NCI-H128 (cell line): Measurements from ENCODE around the gene IL31.
A peak's percentile ranks its signal among the peaks of the same experiment; 100 is the strongest.

Experiments
- DNase-seq: peaks from one replicate; lab custom pipeline; 2025; ENCODE audit not compliant: unreplicated experiment; lab: John Stamatoyannopoulos, UW

IL31 gene

DNA sequence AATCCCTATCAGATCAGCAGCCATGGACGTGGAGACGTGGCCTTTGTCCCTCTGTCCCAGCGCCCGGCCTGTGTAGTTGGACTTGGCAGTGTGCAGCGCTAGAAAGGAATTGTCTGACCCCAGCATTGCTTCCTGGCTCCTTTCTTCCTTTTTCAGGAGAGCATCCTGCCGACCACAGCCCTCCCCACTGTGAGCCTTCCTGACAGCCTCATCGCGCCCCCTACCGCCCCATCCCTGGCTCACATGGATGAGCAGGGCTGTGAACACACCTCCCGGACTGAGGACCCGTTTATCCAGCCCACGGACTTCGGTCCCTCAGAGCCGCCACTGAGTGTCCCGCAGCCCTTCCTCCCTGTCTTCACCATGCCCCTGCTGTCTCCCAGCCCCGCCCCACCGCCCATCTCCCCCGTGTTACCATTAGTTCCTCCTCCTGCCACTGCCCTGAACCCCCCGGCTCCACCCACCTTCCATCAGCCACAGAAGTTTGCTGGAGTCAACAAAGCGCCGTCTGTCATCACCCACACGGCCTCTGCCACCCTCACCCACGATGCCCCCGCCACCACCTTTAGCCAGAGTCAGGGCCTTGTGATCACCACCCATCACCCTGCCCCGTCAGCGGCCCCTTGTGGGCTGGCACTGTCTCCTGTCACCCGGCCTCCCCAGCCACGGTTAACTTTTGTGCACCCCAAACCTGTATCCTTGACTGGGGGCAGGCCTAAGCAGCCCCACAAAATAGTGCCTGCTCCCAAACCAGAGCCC is 40.6 kb downstream of the IL31 start:
- DNase-seq = no peak

DNA sequence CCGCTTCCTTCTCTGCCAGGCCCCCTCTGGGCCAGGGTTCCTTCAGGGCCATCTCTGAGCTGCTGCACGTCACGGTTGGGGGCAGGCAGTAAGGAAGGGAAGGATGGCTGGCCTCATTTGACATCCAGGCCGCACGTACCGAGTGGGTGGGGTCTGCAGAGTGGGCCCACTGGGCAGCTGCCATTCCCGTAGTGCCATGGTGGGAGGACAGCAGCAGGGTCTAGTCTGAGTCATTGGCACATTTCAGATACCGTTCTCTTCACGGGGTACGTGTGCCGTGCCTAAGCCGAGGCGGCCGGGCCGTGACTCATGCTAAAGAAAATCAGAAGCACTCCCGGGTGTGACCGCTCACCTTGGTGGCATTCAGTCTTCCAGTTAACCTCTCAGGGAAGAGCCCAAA is 43.9 kb downstream of the IL31 start:
- no peak for DNase-seq

DNA sequence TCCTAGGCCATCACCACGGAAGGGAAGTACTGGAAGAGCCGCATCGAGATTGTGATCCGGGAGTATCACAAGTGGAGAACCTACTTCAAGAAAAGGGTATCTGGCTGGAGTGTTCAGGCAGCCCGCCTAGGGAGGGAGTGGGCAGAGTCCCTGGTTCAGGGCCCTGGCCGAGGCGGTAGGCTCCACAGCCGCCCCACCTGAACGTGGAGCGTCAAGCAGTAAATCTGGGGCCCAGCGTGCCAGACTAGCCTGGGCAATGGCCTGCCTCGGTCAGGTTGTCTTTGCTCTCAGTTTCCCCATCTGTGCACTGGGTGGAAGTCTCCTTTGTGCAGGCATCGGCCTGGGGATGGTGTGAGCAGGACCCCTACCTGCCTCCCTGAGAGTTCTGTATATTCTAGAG is 44.9 kb downstream of the IL31 start:
- no peak for DNase-seq

DNA sequence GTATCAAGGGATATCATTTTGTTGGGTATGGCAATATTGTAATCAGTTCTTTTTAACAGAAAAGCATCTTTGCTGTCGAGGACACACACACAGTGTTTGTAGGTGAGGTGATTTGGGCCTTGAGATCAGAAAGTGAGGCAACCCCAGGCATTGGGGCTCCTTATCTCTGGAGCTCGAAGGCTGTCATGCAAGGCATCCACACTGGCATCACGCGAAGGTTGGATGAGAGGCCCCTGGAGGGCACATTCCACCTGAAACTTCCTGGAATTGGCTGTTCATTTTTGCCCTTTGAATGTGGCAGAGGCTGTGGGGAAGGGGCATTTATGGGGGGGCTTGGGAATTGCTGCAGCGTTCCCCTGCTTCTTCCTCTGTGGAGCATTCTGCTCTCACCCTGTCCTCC is 45.5 kb downstream of the IL31 start:
- DNase-seq = no peak

DNA sequence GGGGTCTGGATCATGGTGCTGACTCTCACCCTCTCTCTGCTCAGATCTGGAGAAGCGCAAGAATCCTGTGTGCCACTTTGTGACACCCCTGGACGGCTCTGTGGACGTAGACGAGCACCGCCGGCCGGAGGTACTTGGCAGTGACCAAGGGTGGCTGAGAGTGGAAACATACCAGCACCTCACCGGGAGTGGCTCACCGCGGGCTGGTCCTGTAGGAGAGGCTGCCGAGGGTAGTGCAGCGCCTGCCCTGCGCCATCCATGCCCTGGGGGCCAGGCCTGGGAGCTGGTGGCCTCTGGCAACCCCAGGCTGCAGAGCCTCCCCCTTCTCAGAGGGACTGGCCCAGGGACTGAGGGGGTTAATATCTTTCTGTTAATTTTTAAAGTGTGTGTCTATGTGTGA is 46.2 kb downstream of the IL31 start:
- DNase-seq = no peak

DNA sequence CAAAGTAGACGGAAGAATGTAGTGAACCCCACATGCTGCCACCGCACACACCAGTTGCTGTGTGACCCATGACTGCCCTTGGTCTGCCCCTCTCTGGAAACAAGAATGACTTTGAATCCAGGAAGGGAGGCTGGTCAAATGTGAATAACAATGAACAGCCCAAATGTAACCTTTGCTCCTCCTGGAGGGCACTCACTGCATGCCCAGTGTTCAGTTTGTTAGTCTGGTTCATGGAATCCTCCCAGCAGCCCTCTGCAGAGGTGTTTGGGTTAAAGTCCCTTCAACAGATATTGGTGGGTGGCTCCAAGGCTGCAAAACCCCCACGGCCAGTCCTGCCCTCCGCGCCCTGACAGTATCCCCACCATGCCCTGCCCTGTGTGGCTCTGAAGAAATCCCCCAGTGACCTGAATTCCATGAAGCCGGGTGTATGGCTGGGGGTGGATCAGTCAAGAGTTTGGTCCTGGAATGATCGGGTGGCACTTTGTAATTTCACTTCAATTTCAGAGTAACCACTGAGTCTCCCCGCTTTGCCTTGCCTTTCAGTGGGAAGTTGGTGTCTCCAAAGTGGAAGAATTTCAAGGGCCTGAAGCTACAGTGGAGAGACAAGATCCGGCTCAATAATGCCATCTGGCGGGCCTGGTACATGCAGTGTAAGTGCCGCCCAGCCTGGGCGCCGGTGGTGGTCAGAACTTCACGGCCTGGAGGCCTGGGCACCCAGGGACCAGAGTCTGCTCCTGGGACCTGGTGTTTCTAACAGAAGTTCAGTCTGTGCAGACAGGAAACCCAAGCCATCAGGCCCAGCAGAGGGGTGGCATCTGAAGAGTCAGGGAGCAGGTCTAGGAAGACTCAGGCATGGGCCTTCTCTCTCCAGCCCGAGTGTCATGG is 47.1 kb downstream of the IL31 start:
- DNase-seq = no peak

DNA sequence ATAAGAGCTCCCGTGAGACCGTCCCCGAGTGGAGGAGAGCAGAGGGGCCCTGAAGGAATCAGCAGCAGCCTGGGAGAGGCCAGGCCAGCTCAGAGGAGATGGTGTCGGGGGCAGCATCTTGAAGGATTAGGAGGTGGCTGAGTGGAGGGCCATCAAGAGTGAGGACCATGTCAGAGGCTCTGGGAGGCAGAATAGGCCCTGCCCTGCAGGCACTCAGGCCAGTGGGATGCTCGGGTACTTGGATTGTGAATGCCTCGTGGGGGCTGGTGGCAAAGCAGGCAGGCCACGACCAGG is 47.7 kb downstream of the IL31 start:
- no peak for DNase-seq

DNA sequence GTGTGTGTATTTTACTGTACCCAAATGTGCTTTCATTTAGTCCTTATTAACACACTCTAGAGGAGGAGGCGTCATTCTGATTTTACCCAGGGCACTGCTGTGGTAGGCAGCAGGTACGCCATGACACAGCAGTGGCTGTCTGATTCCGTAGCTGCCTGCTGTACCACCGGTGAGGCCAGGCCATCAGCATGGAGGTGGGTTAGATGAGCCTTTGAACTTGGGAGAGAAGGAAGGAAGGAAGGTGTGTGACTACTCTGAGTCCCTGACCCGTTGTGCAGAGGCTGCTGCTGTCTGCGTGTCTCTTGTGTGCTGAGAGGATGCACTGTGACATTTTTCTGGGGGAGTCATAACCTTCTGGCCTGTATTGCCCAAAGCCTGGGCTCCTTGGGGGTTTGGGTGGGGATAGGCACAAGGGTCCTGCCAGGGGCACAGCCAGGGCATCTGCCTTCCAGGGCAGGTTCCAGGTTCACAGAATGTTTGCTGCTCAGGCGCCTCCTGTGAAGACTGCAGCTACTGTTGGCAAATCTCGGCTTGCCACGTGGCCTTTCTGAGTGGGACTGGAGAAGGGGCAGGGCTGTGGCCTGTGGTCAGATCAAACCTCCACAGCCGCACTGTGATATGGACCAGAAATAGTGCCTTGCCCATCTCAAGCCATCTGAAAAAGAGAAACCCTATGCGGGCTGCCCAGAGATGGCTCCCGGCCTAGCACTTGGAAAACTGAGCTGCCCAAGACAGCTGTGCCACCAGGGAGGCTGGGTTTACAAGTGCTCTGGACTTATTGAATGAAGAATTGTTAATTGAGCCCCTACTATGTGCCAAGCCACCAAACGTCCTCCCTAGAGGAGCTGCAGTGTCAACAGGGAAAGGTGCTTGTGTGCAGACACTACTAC is 48.3 kb downstream of the IL31 start:
- DNase-seq = no peak

DNA sequence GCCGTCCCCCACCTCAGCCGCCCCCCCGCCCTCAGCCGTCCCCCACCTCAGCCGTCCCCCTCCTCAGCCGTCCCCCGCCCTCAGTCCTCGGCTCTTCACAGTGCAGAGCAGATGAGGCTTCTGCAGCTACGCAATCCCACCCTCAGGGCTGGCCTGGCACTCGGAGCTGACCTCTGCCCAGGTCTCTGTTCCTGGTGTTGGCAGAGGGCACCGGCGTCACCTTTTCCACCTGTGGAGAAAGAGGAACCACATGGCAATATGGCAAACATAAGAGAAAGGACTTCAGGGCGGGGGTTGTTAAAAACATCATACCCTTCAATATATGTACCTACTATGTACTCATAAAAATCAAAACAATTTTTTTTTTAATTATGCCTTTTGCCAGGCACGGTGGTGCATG is 49.7 kb downstream of the IL31 start:
- DNase-seq = no peak

DNA sequence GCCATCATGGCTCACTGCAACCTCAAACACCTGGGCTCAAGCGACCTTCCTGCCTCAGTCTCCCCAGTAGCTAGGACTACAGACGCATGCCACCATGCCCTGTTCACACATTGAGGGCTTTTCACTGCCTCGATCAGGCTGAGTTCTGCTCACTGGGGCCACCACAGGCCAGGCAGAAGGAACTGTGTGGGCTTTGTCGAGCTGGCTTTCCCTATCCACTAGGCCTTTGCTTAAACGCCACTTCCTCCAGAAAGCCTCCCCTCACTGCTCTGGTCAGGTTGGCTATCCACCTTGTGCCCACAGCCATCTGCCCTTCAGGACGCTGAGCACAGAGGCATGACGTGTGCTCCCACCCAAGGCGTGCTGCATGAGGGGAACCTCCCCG is 50.3 kb downstream of the IL31 start:
- DNase-seq = no peak

DNA sequence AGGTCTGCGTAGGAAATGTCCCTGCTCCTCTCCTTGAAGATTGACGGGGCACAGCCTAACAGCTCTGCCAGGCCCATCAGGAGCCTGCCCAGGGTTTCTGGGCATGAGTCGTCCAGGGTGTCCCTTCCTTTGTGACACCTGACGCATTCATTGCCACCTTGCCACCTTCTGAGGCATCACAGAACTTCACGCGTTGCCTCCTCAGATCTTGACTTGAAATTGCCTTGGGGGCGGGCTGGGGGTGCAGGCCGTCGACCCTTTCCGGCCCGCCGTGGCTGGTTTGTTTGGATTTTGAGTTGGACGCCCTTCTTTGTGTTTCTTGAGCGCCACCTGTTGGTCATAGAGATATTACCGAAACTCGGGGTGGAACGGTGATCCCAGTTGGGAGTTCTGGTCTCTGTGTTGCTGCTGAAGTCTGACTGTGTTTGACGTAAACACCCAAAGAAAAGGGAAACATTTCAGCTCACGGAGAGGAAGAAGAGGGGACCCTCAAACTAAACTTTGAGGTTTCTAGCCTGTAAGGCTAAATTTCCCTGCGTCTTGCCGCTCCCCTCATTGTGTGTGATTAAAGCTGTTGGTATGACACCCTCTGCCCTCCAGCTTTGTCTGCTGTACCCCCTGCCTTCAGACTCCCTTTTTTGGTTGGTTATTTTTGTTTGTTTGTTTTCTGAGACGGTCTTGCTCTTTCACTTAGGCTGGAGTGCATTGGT is 50.8 kb downstream of the IL31 start:
- DNase-seq = peak; percentile 54
